Ishikawa (cell line): ENCODE results near the gene TSHZ3.

Source experiments
- CEBPB ChIP-seq: IDR thresholded peaks from 2 replicates; pipeline ENCODE4 v1.6.1; 2012
- CREB1 ChIP-seq: IDR thresholded peaks from 2 replicates; pipeline ENCODE4 v1.6.1; 2012; ENCODE audit warnings: low read depth
- EP300 ChIP-seq: IDR thresholded peaks from 2 replicates; pipeline ENCODE4 v1.6.1; 2012; ENCODE audit warnings: borderline replicate concordance
- FOXM1 ChIP-seq: IDR thresholded peaks from 2 replicates; pipeline ENCODE4 v1.6.1; 2012; ENCODE audit warnings: low read depth, borderline replicate concordance
- MAX ChIP-seq: IDR thresholded peaks from 2 replicates; pipeline ENCODE4 v1.6.1; 2012
- RAD21 ChIP-seq: IDR thresholded peaks from 2 replicates; pipeline ENCODE4 v1.6.1; 2012; ENCODE audit warnings: low read depth
- TAF1 ChIP-seq: IDR thresholded peaks from 2 replicates; pipeline ENCODE4 v1.6.1; 2012; ENCODE audit warnings: low read depth, mild to moderate bottlenecking
- TCF12 ChIP-seq: IDR thresholded peaks from 2 replicates; pipeline ENCODE4 v1.6.1; 2012; ENCODE audit warnings: low read depth
- TEAD4 ChIP-seq: IDR thresholded peaks from 2 replicates; pipeline ENCODE4 v1.6.1; 2012
- USF1 ChIP-seq: IDR thresholded peaks from 2 replicates; pipeline ENCODE4 v1.6.1; 2012
- YY1 ChIP-seq: IDR thresholded peaks from 2 replicates; pipeline ENCODE4 v1.6.1; 2012; ENCODE audit warnings: low read depth
- ZBTB7A ChIP-seq: IDR thresholded peaks from 2 replicates; pipeline ENCODE4 v1.6.1; 2012; ENCODE audit warnings: low read depth

- TF ChIP-seq ZBTB7A (no peak), MAX (no peak), CREB1 (no peak), TAF1 (no peak), RAD21 (no peak), FOXM1 (no peak), TCF12 (no peak), TEAD4 (no peak), EP300 (no peak), USF1 (no peak), YY1 (no peak), CEBPB (no peak)
Observed at GRCh38 chr19:31280287-31281006, 68.8 kb downstream of the TSHZ3 start.
